Thyroid gland (tissue), 4 donors: ENCODE data around the gene GRB10. TPM values are rescaled to one million over a fixed set of nuclear protein-coding genes. Genes with fewer than 3 reads are reported as not detected.

Source experiments
- DNase-seq, 2 donors: peaks; one replicate each; pipeline ENCODE4 v3.0.0-alpha.2; 2019
- H3K27ac ChIP-seq, 3 donors: fragments of 200-600 bp; sonication (generic); 1 replicate in 2 of 3; 2 replicates in 1 of 3; pipeline ENCODE4 v1.5.1; 2016 to 2019; ENCODE audit warnings: mild to moderate bottlenecking in 1 of 3, moderate library complexity in 1 of 3
- H3K27me3 ChIP-seq: fragments of 200-600 bp; sonication (generic); one replicate; pipeline ENCODE4 v1.5.1; 2019
- H3K36me3 ChIP-seq, 2 donors: fragments of 200-600 bp; sonication (generic); one replicate each; pipeline ENCODE4 v1.5.1; 2016 to 2019
- H3K4me1 ChIP-seq, 2 donors: fragments of 200-600 bp; sonication (generic); one replicate each; pipeline ENCODE4 v1.5.1; 2017 to 2019
- H3K4me3 ChIP-seq, 3 donors: fragments of 200-600 bp; sonication (generic); replicated peaks in 1 of 3; 1 replicate in 2 of 3; 2 replicates in 1 of 3; pipeline ENCODE4 v1.5.1; 2016; ENCODE audit warnings: mild to moderate bottlenecking in 1 of 3
- H3K9me3 ChIP-seq: fragments of 200-600 bp; sonication (generic); one replicate; pipeline ENCODE4 v1.5.1; 2017
- POLR2A ChIP-seq, 2 donors: fragments of 450-650 bp; IDR thresholded peaks; one replicate each; pipeline ENCODE4 v1.6.1; 2017; ENCODE audit warnings: antibody characterized with exemption in 2 of 2, mild to moderate bottlenecking in 2 of 2, moderate library complexity in 1 of 2
- whole genome bisulfite sequencing, 2 donors: methylation state at CpG; one replicate each; pipeline ENCODE4 v1.1.5; 2017; 5-methylcytosine and 5-hydroxymethylcytosine counted together
- intact Hi-C: fragments of 100-400 bp; cut with DNase I; formaldehyde crosslinking; loops from one replicate; pipeline ENCODE4 v1.15.1; 2023
- total RNA-seq, 4 donors: library from RNA; depleted of rRNA; stranded (reverse); fragments of >200 nt; gene quantifications; one replicate each; pipeline ENCODE4 v1.2.3, GENCODE V29; 2016
- TF ChIP-seq, protein P1 (sequence below), 6 experiments: fragments of 200-600 bp in 3 of 6; fragments of 450-650 bp in 3 of 6; sonication (generic) in 3 of 6; IDR thresholded peaks; one replicate each; pipeline ENCODE4 v1.5.1; 2016 to 2019; ENCODE audit warnings: antibody characterized with exemption in 6 of 6, mild to moderate bottlenecking in 2 of 6, inconsistent platforms in 1 of 6, moderate library complexity in 1 of 6

Gene GRB10
- total RNA-seq, 4 donors from 2014 or later, result 21.3 to 99.2 (median 39.6) TPM

DNA sequence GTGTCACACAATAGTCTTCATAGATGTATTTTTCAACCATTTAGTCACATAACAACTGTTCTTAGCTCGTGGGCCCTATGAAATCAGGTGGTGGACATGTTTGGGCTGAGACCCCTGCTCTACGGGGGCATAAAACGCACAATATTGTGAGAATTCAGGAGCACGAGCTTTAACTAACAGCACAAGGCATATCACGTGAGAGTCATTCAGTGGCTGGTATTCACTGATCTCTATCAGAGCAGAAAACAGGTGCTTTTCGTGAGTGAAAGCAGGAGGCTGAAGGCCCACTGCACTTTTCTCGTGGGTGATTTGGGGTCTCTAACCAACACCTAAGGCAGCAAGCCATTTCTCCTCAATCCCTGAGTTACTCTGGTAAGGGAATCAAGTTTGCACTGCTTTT is 42.8 kb upstream of the GRB10 start:
- 49 to 66% methylated on average over 7 of the region's 7 CpGs for WGBS, 2 donors
- no peaks in the 10 kb centered on the region for H3K9me3 ChIP-seq

DNA sequence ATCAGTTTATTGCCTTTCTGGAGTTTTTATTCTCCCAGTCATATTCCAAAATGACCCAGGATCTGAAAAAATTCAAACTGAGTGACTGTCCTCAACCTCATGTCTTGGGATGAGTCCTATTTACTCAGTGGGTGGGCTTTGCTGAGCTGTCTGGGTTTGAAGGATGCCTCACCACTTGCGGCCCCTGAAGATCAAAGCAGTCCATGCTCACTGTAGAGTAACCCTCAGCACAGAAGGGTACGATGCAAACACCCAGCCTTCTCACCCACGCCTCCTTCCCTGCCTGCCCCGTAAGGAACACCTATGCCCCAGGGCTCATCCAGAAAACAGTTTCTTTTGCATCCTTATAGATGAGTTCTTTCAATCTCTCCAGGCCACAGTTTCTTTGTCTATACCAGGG is 42.2 kb upstream of the GRB10 start:
- DNase-seq, result no peak
- TF ChIP-seq, protein P1, sequence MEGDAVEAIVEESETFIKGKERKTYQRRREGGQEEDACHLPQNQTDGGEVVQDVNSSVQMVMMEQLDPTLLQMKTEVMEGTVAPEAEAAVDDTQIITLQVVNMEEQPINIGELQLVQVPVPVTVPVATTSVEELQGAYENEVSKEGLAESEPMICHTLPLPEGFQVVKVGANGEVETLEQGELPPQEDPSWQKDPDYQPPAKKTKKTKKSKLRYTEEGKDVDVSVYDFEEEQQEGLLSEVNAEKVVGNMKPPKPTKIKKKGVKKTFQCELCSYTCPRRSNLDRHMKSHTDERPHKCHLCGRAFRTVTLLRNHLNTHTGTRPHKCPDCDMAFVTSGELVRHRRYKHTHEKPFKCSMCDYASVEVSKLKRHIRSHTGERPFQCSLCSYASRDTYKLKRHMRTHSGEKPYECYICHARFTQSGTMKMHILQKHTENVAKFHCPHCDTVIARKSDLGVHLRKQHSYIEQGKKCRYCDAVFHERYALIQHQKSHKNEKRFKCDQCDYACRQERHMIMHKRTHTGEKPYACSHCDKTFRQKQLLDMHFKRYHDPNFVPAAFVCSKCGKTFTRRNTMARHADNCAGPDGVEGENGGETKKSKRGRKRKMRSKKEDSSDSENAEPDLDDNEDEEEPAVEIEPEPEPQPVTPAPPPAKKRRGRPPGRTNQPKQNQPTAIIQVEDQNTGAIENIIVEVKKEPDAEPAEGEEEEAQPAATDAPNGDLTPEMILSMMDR (IDR thresholded peaks at IDR 0.05), result no peak
- TF ChIP-seq POLR2A (IDR thresholded peaks at IDR 0.05), result no peak
- intact Hi-C loops, result no loop called here
- H3K27me3 ChIP-seq, result no peaks in the 10 kb centered on the region
- no peaks in the 10 kb centered on the region for H3K9me3 ChIP-seq
- H3K36me3 ChIP-seq, result no peaks in the 10 kb centered on the region
- no peak overlapping the region for H3K27ac ChIP-seq
- H3K4me3 ChIP-seq, result no peak overlapping the region
- no peaks in the 10 kb centered on the region for H3K4me1 ChIP-seq
- 90% methylated on average over 4 of the region's 4 CpGs for WGBS, 2 donors

More for the DNA sequence above, 42.8 kb upstream of the GRB10 start:
- H3K27ac ChIP-seq, result no peak overlapping the region
- no peaks in the 10 kb centered on the region for H3K36me3 ChIP-seq
- DNase-seq, result no peak
- H3K27me3 ChIP-seq, result no peaks in the 10 kb centered on the region
- TF ChIP-seq POLR2A (IDR thresholded peaks at IDR 0.05), result no peak
- TF ChIP-seq, protein P1 (IDR thresholded peaks at IDR 0.05), result no peak
- H3K4me3 ChIP-seq, result no peak overlapping the region
- no peaks in the 10 kb centered on the region for H3K4me1 ChIP-seq
- intact Hi-C loops, result no loop called here

DNA sequence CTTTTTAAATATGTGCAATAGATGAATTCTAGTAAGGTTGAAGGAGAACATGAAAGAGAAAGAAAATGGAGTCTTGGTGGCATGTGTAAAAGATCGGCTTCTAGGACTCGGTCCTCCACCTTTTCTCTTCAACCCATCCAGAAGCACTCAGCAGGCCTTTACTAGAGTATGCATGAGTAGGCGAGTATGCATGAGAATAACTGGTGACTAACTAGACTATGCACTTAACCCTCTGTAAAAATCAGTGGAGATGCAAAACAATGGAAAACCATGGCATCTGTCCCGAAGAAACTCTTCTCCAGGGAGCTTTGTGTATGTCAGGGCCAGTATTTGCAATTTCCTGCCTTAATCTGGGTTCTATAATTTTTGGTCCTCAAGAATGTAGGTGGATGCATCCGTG is 40.0 kb upstream of the GRB10 start:
- WGBS, 2 donors, result 64 to 73% methylated on average over 5 of the region's 5 CpGs
- Histone ChIP-seq H3K4me3 (no peak overlapping the region), H3K9me3 (no peaks in the 10 kb centered on the region), H3K36me3 (no peaks in the 10 kb centered on the region), H3K27ac (no peak overlapping the region), H3K27me3 (no peaks in the 10 kb centered on the region), H3K4me1 (no peaks in the 10 kb centered on the region)
- intact Hi-C loops, result no loop called here
- no peak for TF ChIP-seq POLR2A (IDR thresholded peaks at IDR 0.05)
- TF ChIP-seq, protein P1 (IDR thresholded peaks at IDR 0.05), result no peak
- DNase-seq, result no peak

DNA sequence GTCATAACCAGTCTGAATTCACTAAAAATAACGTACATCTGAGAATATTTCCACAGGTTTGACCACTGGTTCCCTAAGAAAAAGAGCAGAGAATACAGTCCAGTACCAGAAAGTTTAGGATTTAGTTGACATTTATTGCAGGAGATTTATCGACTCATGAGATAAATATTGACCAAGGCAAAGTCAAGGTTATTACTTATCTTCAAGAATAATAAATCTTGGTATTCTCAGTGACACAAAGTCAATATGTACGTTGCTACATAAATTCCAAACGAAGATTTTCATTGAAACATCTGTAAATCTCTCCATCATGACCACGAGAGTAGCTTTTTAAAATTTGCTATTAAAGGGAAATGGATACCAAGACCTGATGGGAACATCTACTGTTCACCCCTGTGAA is 39.4 kb upstream of the GRB10 start:
- no peak for DNase-seq
- H3K4me1 ChIP-seq, result no peaks in the 10 kb centered on the region
- 79 to 83% methylated on average over 5 of the region's 5 CpGs for WGBS, 2 donors
- no peak overlapping the region for H3K27ac ChIP-seq
- TF ChIP-seq POLR2A (IDR thresholded peaks at IDR 0.05), result no peak
- TF ChIP-seq, protein P1 (IDR thresholded peaks at IDR 0.05), result no peak
- H3K36me3 ChIP-seq, result no peaks in the 10 kb centered on the region
- no peaks in the 10 kb centered on the region for H3K9me3 ChIP-seq
- no peaks in the 10 kb centered on the region for H3K27me3 ChIP-seq
- intact Hi-C loops, result no loop called here
- H3K4me3 ChIP-seq, result no peak overlapping the region

DNA sequence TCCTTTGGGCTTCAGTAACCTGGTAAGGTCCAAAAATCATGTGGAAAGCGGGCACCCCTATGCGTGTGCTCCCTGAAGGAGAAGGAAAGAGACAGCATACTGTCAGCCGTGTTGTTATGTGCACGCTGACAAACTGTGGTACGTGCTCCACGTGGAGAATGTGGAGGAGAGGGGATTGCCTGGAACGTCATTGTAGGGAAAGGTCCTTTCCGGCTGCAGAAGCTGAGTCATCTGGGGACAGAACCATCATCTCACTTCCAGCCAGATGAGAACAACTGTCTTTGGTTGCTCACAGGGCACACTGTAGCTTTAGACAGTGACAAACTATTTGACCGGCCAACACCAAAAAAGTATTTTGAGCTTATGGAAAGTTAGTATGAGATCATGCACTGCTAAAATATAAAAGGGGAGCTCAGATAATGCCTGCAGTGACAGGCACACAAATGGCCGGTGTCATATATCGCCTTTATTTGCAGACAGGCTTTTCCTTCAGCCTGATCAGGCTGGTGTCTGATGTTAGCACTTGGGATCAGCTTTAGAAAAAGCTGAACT is 38.8 kb upstream of the GRB10 start:
- 79% methylated on average over 11 of the region's 11 CpGs for WGBS, 2 donors
- H3K27ac ChIP-seq, result no peak overlapping the region
- no peak for DNase-seq
- H3K4me1 ChIP-seq, result no peaks in the 10 kb centered on the region
- H3K27me3 ChIP-seq, result no peaks in the 10 kb centered on the region
- no peak overlapping the region for H3K4me3 ChIP-seq
- TF ChIP-seq POLR2A (IDR thresholded peaks at IDR 0.05), result no peak
- TF ChIP-seq, protein P1 (IDR thresholded peaks at IDR 0.05), result no peak
- no peaks in the 10 kb centered on the region for H3K9me3 ChIP-seq
- intact Hi-C loops, result no loop called here
- H3K36me3 ChIP-seq, result no peaks in the 10 kb centered on the region
